GM18505 (cell line): Measurements from ENCODE around the gene ZNF761.
"Not testable (repeated sequence)": the region's sequence is repeated elsewhere in the genome, so short reads cannot be mapped to it uniquely, and the experiment has no call there.

ENCODE experiments used
- ATAC-seq: cut with Tn5 transposase; IDR thresholded peaks from one replicate; pipeline ENCODE4 v1.9.1; 2021; ENCODE audit not compliant: unreplicated experiment
- POLR2A ChIP-seq: IDR thresholded peaks from 4 replicates; pipeline ENCODE4 v1.6.1; 2011; ENCODE audit warnings: borderline replicate concordance; ENCODE audit not compliant: insufficient read depth, insufficient read length; ENCODE audit errors: extremely low read depth

ZNF761 gene

DNA sequence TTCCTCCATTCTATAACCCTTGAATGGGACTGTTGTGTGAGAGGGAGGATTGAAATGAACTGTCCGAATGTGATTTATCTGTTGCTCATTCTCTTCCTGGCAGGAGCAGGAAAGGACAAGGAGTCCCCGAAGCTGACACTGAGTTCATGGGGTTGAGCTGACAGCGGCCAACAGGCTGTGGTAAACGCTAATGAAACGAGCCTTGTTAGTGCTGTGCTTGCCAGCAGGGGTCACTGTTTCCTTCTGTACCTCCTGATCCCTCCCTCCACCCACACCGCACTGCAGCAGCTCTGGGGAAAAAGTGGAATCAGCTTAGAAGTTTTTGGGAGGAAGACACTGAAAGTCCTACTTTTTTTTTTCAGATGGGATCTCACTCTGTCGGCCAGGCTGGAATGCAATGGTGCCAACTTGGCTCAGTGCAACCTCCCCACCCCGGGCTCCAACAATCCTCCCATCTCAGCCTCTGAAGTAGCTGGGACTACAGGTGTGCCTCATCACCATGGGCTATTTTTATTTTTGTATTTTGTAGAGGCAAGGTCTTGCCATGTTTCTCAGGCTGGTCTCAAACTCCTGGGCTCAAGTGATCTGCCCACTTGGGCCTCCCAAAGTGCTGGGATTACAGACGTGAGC, 6.7 kb upstream of the ZNF761 start:
- ATAC-seq: no peak

DNA sequence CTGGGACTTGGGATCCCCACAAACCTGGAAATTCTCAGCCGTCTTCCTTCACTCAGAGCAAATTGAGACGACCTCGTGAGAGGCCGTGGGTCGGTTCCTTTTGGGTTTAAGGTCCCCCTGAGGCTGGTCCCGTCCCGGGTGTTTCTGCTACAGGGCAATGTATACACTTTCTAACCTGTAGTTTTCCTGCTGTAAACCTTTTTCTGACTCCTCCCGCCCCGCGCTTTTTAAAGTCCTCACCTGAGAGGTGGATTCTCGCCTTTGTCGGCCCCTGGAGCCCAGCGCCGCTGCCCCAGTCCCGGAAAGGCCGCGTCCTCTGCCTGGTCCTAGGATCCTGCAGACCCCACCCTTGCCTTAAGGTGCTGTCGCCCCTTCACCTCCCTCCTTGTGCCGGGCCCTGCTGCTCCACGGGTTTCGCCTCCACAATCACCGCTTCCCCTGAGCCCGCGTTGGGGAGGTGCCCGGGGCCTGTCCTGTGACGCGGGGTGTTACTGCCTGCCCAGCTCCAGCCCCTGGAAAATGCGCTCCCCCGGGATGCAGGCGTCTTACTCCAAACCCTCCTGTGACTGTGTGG, 391 bp downstream of the ZNF761 start:
- peak; percentile 29 for ATAC-seq
- no peak for TF ChIP-seq POLR2A

More for the DNA sequence above, 6.7 kb upstream of the ZNF761 start:
- no peak for TF ChIP-seq POLR2A

DNA sequence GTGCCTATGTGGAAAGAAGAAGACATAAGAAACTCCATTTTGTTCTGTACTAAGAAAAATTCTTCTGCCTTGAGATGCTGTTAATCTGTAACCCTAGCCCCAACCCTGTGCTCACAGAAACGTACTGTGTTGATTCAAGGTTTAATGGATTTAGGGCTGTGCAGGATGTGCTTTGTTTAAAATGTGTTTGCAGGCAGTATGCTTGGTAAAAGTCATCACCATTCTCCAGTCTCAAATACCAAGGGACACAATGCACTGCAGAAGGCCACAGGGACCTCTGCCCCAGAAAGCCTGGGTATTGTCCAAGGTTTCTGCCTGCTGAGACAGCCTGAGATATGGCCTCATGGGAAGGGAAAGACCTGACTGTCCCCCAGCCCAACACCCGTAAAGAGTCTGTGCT, 12.0 kb downstream of the ZNF761 start:
- ATAC-seq: not testable (repeated sequence)

DNA sequence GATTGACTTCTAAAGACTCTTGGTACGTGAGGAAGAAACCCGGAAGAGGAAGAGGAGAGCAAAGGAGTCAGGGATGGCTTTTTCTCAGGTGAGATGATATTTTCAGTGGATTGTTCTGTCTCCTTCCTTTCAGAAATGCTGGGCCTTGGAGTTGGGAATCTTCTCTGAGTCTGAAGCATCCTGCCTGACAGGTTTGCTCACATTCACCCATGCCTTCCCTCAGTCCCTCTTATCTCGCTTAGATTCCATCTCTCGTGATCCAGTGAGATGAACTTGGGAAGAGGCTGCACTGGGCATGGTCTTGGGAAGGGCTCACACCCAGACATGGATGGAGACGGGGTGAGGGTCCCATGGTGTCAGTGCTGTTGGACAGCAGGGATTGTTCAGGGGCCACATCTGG, 15.4 kb downstream of the ZNF761 start:
- not testable (repeated sequence) for ATAC-seq

DNA sequence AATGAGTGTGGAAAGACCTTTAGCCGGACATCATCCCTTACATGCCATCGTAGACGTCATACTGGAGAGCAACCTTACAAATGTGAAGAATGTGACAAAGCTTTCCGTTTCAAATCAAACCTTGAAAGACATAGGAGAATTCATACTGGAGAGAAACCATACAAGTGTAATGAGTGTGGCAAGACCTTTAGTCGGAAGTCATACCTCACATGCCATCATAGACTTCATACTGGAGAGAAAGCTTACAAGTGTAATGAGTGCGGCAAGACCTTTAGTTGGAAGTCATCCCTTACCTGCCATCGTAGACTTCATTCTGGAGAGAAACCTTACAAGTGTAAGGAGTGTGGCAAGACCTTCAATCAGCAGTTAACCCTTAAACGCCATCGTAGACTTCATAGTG, 24.0 kb downstream of the ZNF761 start:
- TF ChIP-seq POLR2A: no peak
- no peak for ATAC-seq

DNA sequence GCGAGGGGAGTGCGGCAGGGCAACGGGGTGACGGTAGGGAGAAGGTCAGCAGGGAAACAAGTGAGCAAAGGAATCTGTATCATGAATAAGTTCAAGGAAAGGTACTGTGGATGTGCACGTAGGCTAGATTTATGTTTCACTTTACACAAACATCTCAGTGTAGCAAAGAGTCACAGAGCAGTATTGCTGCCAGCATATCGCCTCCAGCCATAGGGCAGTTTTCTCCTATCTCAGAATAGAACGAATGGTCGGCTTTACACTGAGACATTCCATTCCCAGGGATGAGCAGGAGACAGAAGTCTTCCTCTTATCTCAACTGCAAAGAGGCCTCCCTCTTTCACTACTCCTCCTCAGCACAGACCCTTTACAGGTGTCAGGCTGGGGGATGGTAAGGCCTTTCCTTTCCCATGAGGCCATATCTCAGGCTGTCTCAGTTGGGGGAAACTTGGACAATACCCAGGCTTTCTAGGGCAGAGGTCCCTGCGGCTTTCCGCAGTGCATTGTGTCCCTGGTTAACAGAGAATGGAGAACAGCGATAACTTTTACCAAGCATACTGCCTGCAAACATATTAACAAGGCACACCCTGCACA, 28.4 kb downstream of the ZNF761 start:
- not testable (repeated sequence) for ATAC-seq

DNA sequence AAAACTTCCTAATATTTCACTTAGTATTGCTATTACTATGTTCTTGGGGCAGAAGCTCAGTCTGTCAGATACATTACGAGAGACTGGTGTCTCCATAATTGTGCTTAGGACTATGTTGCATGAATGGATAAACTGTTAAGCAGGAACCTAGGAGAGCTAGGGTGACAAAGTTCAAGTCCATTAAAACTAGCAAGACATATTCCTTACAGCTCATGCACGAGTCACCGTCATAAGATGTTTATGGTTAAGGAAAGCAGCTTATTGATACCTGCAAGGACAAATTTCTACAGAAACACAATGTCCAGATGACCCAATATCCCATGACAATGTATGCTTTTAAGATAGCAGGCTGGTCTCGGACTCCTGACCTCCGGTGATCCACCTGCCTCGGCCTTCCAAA, 30.1 kb downstream of the ZNF761 start:
- no peak for TF ChIP-seq POLR2A
- ATAC-seq: no peak

DNA sequence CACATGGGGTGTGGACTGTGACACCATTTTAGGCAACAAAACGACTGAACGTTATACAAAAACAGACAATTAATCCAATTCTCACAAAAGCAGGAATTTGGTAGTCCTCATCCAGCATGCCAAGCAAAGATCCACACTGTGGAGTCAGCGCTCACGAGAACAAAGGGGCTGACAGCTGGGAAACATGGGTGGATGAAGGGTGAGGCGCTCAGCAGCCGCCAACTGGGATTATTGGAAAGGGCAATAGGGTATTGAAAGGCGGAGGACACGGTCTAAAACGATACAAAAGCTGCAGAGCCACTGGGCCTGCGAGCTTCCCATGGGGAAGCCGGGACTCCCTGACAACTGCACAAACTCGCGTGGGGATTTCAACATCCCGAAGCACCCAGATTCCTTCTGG, 31.1 kb downstream of the ZNF761 start:
- ATAC-seq: no peak
- TF ChIP-seq POLR2A: no peak

DNA sequence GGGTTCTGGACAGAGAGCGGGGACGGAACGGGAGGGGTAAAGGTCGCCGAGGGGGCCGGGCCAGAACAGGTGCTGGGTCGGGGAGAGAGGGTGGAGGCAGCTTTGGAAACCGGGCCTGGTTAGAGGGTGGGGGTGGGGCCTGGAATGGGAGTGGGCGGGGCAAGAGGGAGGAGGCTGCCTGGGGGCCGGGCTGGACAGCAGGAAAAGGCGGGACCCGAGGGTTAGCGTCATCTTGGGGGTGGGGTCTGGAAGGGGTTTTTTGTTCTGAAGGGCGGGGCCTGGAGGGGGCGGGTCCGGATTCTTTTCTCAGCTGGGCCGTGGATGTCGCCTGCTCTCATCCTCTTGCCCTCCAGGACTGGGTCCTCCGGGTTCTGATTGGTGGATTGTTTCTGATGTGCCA, 31.5 kb downstream of the ZNF761 start:
- no peak for ATAC-seq

DNA sequence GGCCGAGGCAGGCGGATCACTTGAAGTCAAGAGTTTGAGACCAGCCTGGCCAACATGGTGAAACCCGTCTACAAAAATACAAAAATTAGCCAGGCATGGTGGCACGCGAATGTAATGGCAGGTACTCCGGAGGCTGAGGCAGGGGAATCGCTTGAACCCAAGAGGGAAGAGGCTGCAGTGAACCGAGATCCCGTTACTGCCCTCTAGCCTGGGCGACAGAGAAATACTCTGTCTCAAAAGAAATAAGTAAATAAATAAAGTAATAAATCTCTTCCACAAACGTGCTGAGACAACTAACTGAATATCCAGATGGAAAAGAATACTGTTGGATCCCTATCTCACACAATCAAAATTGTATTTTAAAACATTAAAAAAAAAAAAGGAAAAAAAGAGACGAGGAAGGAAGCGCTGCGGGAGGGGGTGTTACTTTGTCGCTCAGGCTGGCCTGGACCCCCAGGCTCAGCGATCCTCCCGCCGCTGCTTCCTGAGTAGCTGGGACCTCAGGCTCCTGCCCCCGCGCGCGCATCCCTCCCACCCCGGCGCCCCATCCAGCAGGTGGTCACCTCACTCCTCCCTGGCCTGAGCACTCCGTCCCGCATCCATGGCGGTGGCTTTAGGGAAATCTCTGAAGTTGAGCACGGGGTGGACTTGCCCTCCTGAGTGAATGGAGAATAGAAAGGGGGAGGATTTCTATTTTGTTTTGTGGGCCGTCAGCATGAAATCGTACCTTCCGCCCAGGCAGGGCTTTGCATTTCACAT, 35.1 kb downstream of the ZNF761 start:
- peak; percentile 12 for ATAC-seq
- TF ChIP-seq POLR2A: no peak

More for the DNA sequence above, 31.5 kb downstream of the ZNF761 start:
- TF ChIP-seq POLR2A: no peak

DNA sequence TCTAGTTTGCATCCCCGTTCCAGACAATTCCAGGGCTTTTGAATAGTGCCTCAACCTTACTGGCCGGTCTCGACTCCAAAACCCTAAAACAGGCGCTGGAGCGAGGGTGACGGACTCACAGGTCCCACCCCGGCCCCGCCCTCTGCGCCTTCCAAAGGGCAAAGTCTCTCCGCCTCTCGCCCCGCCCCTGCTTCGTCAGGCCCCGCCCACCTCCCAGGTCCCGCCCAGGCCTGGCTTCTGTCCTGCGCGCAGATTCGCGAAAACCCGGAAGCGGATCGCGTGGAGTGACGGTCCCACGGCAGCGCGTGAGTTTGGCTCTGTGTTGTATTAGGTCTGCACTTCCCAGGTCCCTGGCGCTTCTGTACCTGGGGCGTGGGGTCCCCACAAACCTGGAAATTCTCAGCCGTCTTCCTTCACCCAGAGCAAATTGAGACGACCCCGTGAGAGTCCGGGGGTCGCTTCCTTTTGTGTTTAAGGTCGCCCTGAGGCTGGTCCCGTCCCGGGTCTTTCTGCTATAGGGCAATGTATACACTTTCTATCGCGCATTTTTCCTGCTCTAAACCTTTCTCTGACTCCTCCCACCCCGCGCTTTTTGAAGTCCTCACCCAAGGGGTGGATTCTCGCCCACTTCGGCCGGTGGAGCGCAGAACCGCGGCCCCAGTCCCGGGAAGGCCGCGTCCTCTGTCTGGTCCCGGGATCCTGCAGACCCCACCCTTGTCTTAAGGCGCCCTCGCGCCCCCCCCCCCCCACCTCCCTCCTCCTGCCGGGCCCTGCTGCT, 35.9 kb downstream of the ZNF761 start, which contains the start of gene ZNF813:
Gene ZNF813, plus strand, starts transcription at position 249 of the 778 bp plus-strand sequence. CDS start 16,090 bp downstream, outside the sequence.
- ATAC-seq: peak; percentile 88
- TF ChIP-seq POLR2A: peak; percentile 74

DNA sequence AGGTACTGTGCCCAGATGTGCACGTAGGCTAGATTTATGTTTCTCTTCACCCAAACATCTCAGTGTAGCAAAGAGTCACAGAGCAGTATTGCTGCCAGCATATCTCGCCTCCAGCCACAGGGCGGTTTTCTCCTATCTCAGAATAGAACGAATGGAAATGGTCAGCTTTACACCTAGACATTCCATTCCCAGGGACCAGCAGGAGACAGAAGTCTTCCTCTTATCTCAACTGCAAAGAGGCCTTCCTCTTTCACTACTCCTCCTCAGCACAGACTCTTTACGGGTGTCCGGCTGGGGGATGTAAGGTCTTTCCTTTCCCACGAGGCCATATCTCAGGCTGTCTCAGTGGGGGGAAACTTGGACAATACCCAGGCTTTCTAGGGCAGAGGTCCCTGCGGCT, 36.8 kb downstream of the ZNF761 start:
- ATAC-seq: not testable (repeated sequence)

DNA sequence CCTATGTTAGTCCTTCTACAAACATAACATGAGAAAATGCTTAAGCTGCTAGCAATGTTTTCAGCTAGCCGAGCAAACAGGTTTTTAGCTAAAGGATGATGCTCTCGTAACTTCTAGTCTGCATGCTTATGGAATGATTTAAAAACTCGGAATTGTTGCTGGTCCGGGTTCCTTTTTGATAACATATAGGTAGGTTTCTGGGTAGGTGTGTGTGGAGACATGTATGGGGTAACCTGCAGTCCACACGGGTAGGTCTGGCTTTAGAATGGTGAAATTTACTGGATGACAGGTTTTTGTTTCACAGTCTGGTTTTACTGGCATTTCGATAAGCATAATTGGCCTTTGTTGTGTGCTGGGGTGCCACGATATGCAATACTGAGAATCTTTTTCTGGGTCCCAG, 40.1 kb downstream of the ZNF761 start:
- no peak for TF ChIP-seq POLR2A
- no peak for ATAC-seq

DNA sequence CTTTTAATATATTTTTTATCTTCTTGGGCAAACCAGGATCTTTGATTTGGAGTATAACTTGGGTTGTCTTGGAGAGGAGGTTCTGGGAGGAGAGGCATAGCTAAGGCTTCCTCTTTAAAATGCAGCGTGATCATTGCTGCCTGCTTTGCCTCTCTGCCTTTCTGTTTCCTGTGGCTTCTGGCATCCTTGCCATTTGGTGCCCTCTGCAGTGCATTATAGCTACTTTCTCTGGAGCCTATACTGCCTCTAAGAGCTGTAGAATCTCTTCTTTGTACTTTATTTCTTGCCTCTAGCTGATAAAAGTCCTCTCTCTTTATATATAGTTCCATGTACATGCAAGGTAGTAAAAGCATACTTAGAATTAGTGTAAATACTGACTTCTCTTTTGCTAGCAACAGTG, 43.0 kb downstream of the ZNF761 start:
- ATAC-seq: not testable (repeated sequence)

DNA sequence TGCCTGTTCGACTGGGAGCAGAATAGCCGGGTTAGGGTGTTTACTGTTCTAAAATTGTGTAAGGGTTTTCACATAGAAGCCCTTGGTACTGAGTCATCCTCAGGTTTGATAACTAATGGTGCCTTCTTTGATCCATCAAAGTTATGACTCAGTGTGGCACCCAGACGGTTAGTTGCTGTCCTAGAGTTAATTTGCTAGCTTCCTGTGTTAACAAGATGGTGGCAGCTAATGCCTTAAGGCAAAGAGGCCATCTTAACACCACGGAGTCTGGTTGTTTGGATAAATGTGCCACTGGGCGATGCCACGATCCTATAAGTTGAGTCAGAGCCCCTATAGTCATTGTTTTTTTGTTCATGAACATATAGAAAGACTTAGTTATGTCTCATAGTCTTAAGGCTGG, 43.7 kb downstream of the ZNF761 start:
- not testable (repeated sequence) for ATAC-seq

DNA sequence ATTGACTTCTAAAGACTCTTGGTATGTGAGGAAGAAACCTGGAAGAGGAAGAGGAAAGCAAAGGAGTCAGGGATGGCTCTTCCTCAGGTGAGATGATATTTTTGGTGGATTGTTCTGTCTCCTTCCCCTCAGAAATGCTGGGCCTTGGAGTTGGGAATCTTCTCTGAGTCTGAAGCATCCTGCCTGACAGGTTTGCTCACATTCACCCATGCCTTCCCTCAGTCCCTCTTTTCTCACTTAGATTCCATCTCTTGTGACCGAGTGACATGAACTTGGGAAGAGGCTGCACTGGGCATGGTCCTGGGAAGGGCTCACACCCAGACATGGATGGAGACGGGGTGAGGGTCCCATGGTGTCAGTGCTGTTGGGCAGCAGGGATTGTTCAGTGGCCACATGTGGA, 52.0 kb downstream of the ZNF761 start:
- ATAC-seq: not testable (repeated sequence)
